Measurements from ENCODE around the gene HIVEP3.
"Not testable (repeated sequence)": the region's sequence is repeated elsewhere in the genome, so short reads cannot be mapped to it uniquely, and the experiment has no call there.

Gene HIVEP3

GRCh38 chr1:41918450-41919043 is at the start of gene HIVEP3:
Gene HIVEP3 (minus strand): TSS chr1:41918922.
- DNase-seq (ENCODE audit: extremely low spot score, insufficient read length, low read depth) (no peak), FAIRE-seq (no peak)

GRCh38 chr1:41964400-41964799 is 45.7 kb upstream of the HIVEP3 start:
- FAIRE-seq (no peak), DNase-seq (ENCODE audit: extremely low spot score, insufficient read length, low read depth) (no peak)

- FAIRE-seq (no peak), DNase-seq (ENCODE audit: extremely low spot score, insufficient read length, low read depth) (no peak)
These were observed 44.9 kb upstream of the HIVEP3 start for GRCh38 chr1:41963636-41964035.

GRCh38 chr1:41958015-41958673 is 39.4 kb upstream of the HIVEP3 start:
- FAIRE-seq (peak; percentile 5), DNase-seq (ENCODE audit: extremely low spot score, insufficient read length, low read depth) (no peak)

- FAIRE-seq (no peak), DNase-seq (ENCODE audit: extremely low spot score, insufficient read length, low read depth) (no peak)
These were observed 38.8 kb upstream of the HIVEP3 start for GRCh38 chr1:41957568-41957967.

- peak; percentile 96 for FAIRE-seq
- peak; percentile 42 for DNase-seq (ENCODE audit: extremely low spot score, insufficient read length, low read depth)
These were observed 36.9 kb upstream of the HIVEP3 start for GRCh38 chr1:41955461-41956159.

GRCh38 chr1:41954533-41954944 is 35.8 kb upstream of the HIVEP3 start:
- no peak for FAIRE-seq
- no peak for DNase-seq (ENCODE audit: extremely low spot score, insufficient read length, low read depth)

GRCh38 chr1:41953291-41953690 is 34.6 kb upstream of the HIVEP3 start:
- DNase-seq (ENCODE audit: extremely low spot score, insufficient read length, low read depth): no peak
- no peak for FAIRE-seq

GRCh38 chr1:41952208-41952607 is 33.5 kb upstream of the HIVEP3 start:
- DNase-seq (ENCODE audit: extremely low spot score, insufficient read length, low read depth): no peak
- no peak for FAIRE-seq

GRCh38 chr1:41951492-41951891 is 32.8 kb upstream of the HIVEP3 start:
- not testable (repeated sequence) for FAIRE-seq; DNase-seq (ENCODE audit: extremely low spot score, insufficient read length, low read depth)

- FAIRE-seq (peak; percentile 69), DNase-seq (ENCODE audit: extremely low spot score, insufficient read length, low read depth) (no peak)
These were observed 32.1 kb upstream of the HIVEP3 start for GRCh38 chr1:41950820-41951219.

GRCh38 chr1:41945946-41946345 is 27.2 kb upstream of the HIVEP3 start:
- FAIRE-seq; DNase-seq (ENCODE audit: extremely low spot score, insufficient read length, low read depth): not testable (repeated sequence)

- FAIRE-seq (no peak), DNase-seq (ENCODE audit: extremely low spot score, insufficient read length, low read depth) (no peak)
These were observed 25.0 kb upstream of the HIVEP3 start for GRCh38 chr1:41943717-41944116.

GRCh38 chr1:41942278-41942677 is 23.6 kb upstream of the HIVEP3 start:
- DNase-seq (ENCODE audit: extremely low spot score, insufficient read length, low read depth) (no peak), FAIRE-seq (no peak)

GRCh38 chr1:41941381-41941780 is 22.7 kb upstream of the HIVEP3 start:
- FAIRE-seq (no peak), DNase-seq (ENCODE audit: extremely low spot score, insufficient read length, low read depth) (no peak)

- FAIRE-seq (no peak), DNase-seq (ENCODE audit: extremely low spot score, insufficient read length, low read depth) (no peak)
These were observed 20.5 kb upstream of the HIVEP3 start for GRCh38 chr1:41939194-41939593.

- DNase-seq (ENCODE audit: extremely low spot score, insufficient read length, low read depth): no peak
- FAIRE-seq: peak; percentile 29
These were observed 17.4 kb upstream of the HIVEP3 start for GRCh38 chr1:41936107-41936506.

- DNase-seq (ENCODE audit: extremely low spot score, insufficient read length, low read depth) (no peak), FAIRE-seq (no peak)
These were observed 16.5 kb upstream of the HIVEP3 start for GRCh38 chr1:41935226-41935625.

GRCh38 chr1:41933106-41933505 is 14.4 kb upstream of the HIVEP3 start:
- DNase-seq (ENCODE audit: extremely low spot score, insufficient read length, low read depth) (no peak), FAIRE-seq (no peak)

- no peak for FAIRE-seq
These were observed 12.9 kb upstream of the HIVEP3 start for GRCh38 chr1:41931578-41931977.

GRCh38 chr1:41927118-41927517 is 8.4 kb upstream of the HIVEP3 start:
- DNase-seq (ENCODE audit: extremely low spot score, insufficient read length, low read depth) (no peak), FAIRE-seq (no peak)

More at GRCh38 chr1:41931578-41931977, 12.9 kb upstream of the HIVEP3 start:
- no peak for DNase-seq (ENCODE audit: extremely low spot score, insufficient read length, low read depth)

All from GM18507 (cell line).